ENCODE results near the gene MPHOSPH9.

Gene MPHOSPH9, protein sequence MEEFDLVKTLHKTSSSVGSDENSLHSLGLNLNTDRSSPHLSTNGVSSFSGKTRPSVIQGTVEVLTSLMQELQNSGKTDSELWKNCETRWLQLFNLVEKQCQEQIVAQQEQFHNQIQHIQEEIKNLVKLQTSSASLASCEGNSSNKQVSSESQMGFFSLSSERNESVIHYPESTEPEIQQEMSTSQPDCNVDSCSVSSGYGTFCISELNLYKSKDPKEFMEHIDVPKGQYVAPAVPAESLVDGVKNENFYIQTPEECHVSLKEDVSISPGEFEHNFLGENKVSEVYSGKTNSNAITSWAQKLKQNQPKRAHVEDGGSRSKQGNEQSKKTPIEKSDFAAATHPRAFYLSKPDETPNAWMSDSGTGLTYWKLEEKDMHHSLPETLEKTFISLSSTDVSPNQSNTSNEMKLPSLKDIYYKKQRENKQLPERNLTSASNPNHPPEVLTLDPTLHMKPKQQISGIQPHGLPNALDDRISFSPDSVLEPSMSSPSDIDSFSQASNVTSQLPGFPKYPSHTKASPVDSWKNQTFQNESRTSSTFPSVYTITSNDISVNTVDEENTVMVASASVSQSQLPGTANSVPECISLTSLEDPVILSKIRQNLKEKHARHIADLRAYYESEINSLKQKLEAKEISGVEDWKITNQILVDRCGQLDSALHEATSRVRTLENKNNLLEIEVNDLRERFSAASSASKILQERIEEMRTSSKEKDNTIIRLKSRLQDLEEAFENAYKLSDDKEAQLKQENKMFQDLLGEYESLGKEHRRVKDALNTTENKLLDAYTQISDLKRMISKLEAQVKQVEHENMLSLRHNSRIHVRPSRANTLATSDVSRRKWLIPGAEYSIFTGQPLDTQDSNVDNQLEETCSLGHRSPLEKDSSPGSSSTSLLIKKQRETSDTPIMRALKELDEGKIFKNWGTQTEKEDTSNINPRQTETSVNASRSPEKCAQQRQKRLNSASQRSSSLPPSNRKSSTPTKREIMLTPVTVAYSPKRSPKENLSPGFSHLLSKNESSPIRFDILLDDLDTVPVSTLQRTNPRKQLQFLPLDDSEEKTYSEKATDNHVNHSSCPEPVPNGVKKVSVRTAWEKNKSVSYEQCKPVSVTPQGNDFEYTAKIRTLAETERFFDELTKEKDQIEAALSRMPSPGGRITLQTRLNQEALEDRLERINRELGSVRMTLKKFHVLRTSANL

DNA sequence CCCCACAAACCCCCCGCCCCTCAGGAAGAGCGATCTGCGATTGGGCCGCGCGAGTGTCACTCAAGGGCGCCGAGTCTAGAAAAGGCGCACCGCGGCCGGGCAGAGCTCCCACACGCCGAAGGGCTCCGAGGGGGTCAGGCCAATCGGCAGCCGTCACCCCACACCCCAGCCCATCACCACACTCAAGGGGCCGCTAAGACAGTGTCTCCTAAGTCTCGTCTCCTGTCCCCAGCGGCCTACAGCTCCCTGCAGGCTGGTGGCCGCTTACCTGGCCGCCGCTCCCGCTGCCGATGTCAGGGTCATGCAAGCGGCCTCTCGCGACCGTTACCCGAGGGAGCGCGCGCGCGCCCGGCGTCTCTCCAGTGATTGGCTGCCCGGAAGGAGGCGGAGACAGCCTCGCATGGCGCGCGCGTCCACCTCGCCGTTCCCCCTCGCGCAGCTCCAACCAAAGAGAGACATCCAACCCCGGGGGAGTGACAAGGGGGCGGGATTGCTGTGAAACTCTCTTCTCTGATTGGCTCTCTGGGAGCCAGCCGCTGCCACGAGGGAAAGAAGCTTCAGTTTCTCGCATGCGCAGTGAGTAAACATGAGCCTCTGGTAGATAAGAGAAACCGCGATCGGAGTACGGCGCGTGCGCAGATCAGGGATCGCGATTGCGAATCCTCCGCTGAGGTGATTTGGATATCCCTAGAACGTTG, at the start of gene MPHOSPH9, which contains the start of gene MTRFR:
Gene MPHOSPH9 (minus strand): TSS at position 335 of the 698 bp plus-strand sequence. CDS start 2,777 bp downstream, outside the sequence.
Gene MTRFR (plus strand): TSS at position 630 of the 698 bp plus-strand sequence. CDS start 20,239 bp downstream, outside the sequence.
- DNase-seq (ENCODE audit: low read depth) = peak; percentile 96

DNA sequence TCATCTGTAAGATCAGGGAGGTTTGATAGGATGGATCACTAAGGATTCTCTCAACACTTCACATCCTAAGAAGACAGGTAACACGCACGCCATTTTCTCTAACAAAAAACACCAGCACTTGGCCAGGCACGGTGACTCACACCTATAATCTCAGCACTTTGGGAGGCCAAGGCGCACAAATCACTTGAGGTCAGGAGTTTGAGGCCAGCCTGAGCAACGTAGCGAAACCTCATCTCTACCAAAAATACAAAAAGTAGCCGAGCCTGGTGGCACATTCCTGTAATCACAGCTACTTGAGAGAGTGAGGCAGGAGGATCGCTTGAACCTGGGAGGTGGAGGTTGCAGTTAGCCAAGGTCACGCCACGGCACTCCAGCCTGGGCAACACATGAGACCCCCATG, 49.2 kb upstream of the MPHOSPH9 start:
- no peak for DNase-seq (ENCODE audit: low read depth)

DNA sequence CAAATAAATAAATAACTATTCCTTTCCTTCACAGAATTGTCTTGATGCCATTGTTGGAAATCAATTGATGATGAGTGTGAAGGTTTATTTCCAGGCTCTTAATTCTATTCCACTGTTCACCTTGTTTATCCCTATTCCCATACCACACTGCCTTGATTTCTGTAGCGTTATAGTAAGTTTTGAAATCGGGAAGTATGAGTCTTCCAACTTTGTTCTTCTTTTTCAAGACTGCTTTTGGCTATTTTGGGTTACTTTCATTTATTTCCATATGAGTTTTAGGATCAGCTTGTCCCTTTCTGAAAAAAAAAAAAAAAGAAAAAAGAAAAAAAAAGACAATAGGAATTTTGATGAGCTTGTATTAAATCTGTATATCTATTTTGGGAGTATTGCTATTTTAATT, 48.0 kb upstream of the MPHOSPH9 start:
- no peak for DNase-seq (ENCODE audit: low read depth)

DNA sequence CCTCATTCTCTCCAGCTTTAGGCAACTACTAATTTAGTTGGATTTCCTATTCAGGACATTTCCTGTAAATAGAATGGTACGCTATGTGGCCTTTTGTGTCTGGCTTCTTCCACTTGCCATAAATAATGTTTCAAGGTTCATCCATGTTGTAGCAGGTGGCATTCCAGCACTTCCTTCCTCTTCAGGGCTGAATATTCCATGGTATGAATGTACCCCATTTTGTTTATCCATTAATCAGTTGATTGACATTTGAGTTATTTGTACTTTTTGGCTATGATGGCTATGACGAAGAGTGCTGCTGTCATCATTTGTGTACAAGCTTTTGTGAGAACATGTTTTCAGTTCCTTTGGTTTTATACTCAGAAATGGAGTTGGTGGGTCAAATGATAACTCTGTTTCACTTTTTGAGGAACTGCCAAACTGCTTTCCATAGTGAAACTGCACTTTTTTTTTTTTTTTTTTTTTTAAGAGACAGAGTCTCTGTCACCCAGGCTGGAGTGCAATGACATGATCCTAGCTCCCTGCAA, 45.2 kb upstream of the MPHOSPH9 start:
- DNase-seq (ENCODE audit: low read depth) = no peak

DNA sequence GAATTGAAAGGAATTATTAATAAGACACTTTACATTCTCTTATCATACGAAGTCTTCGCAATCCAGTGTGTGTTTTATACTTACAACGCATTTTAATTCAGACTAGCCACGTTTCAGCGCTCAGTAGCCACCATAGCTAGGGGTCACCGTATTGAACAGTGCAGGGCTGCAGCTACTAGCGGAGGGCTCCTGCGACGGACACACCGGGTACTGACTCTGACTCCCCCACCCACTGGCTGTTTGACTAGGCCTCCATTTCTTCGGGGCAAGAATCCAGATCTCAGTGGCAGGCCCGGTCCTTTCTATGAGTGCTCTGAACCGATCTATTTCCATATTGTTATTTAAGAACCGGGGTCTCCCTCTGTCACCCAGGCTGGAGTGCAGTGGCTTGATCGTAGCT, 40.2 kb upstream of the MPHOSPH9 start:
- DNase-seq (ENCODE audit: low read depth) = no peak

DNA sequence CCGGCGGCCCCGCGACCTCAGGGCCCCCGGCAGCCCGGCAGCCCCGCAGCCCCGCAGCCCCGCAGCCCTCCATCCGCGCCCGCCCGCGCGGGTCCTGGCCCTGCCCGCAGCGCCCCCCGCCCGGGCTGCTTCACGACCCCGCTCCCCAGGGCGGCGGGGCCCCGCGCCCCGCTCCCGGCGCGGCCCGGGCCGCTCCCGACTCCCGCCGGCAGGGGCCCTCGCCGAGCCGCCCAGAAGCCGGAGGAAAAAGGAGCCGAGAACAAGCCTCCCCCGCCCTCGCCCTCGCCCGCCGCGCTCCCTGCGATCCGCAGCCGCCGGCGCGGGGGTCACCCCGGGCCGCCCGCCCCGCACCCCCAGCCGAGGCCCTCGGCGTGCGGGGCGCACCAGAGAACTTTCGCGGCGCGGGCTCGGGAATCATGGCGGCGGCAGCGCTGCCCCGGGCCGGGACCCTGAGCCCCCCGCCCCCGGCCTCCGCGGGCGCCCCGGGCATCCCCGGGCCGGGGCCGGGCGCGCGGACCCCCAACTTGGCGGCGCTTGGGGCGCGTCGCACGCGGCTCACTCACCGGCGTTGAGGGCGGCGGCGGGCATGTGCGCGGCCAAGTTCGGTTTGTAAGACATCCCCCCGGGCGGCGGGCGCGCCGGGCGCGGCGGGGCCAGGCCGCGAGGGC, 38.2 kb upstream of the MPHOSPH9 start:
- DNase-seq (ENCODE audit: low read depth) = peak; percentile 65

DNA sequence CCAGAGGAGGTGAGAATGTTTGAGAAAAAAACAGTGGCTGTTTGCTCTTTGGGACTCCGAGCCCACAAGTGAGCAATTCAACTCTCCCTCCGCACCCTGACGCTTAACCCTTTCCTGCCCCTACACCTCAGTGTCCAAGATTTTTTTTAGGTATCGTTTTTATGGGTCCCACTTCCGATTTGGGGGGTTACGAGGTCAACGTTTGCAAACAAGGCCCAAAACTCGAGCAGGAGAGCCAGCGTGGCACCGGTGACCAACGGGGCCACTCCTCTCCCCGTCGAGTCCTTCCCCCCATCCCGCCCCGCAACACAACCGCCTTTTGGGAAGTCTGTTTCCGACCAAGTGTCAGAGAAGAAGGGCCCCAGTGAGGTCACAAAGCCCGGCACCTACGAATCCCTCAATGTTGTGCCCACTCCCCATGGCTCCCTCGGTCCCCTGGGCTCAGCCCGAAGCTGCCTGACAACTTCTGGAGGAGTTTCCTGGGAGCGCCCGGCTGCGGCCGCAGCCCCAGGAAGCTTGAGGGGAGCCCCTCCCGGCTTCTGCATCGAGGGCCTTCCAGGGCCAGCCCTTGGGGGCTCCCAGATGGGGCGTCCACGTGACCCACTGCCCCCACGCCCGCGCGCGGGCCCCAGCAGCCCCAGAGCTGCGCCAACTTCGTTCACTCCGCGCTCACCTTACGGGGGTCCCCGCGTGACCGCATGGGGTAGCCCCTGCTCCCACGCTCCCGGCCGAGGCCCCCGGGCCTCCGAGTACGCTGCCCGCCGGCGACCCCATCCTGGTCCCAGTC, 37.5 kb upstream of the MPHOSPH9 start:
- DNase-seq (ENCODE audit: low read depth) = no peak

DNA sequence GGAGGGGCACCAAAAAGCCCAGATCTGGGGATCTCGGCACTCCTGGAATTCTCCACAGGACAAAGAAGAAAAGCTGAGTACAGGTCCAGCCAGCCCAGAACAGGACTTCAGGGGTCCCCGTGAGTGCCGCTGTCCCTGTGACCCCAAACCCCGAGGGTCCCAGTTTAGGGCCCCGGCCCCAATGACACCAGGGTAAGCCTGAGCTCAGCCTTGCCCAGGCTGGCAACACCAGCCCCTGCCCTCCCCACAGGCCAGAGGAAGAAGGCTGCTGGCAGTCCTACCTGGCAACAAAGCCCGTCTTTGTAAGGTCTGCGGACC, 36.9 kb upstream of the MPHOSPH9 start:
- DNase-seq (ENCODE audit: low read depth) = no peak

DNA sequence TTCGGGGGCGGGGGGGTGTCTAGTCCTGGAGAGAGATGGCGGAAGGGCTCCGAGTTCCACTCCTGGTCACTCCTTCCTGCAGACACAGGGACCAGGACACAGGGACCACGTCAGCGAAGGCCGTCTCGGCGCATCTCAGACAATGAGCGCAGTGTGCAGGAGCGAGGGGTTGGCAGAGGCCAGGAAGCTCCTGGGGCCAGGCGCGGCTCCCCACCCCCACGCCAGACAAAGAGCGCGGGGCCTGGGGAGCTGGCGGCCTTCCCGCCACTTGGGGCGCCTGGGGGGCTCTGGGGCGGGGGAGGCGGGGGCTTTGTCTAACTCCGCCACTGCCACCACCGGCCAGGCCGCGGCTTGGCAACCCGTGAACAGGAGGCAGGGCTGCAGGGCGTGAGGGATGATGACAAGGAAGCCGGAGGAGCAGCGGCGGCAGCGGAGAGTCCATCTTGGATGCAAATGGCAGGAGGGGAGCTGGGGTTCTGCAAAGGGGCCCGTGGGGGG, 36.5 kb upstream of the MPHOSPH9 start:
- DNase-seq (ENCODE audit: low read depth) = no peak

DNA sequence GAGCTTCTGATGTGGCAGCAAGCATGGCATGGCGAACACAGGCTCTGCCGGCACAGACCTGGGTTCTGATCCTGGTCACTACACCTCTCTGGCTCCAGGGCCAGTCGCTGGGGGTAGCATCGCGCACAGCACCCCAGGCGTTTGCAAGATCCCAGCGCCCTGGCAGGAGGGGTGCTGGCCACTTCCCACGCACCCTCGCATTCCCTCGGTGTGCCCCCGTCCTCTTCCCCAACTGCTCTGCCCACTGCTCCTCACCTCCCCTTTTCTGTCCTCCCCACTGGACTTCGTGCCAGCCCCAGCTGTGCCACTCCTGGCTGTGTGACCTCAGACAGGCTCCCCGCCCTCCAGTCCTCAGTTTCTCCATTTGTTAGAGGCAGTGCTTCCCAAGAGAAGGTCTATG, 35.9 kb upstream of the MPHOSPH9 start:
- DNase-seq (ENCODE audit: low read depth) = no peak

DNA sequence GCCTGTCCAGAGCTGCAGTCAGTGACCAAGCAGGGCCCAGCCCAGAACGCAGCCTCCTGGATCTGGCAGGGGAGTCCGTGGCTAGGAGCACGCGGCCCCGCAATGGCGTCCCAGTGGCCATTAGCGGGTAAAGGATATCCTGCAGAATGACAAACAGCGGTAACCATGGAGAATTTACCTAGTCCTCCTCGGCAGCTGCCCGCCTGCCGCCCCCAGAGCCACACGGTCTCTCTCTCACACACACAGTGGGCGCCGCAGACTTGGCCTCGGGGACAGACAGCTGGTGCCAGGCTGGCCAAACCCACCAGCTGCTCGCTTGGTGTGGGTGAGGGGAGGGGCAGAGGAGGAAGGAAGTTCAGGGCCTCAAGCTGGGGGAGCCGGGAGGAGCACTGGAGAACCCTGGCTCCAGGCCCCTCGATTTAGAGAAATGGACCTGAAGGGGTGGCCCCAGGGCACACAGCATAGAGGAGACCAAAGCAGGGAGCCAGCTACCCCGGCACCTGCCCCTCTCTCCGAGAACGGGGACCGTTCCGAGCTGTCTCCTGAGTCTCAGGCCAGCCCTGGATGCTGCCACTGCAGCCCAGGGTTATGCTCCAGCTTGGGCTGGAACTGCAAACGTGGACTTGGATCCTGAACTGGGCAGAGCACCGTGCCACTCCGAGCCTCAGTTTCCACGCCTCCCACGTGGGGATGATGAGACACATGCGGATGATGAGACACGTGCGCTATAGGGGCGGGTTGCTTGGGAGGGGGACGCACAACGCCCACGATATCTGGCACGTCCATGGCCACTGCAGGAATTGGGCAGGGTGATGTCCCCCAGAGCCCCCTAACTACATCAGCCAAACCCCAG, 35.3 kb upstream of the MPHOSPH9 start:
- no peak for DNase-seq (ENCODE audit: low read depth)

DNA sequence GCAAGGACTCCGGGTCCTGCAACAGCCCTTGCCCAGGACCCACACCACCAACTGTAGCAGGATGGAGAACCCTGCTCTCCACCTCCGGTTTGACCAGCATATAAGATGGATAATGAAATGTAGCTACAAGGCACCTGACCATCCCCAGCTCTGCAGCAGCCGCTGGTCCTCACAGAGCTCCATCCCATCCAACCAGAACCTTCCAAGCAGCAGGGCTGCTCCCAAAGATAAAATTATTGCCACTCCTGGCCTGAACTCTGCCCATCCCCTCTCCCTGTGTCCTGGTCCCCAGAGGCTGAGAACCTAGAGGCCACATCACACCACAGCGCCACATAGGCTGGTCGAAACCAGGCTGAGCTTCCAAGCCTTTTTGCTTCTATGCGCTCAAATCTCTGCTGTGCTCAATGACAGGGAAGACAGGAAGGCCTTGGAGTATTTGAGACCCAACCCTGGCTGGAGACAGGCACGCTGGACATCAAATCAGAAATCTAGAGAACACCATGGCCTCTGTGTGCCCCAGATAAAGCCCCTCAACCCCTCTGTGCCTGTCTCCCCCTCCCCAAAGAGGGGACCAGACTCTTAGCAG, 34.5 kb upstream of the MPHOSPH9 start:
- no peak for DNase-seq (ENCODE audit: low read depth)

DNA sequence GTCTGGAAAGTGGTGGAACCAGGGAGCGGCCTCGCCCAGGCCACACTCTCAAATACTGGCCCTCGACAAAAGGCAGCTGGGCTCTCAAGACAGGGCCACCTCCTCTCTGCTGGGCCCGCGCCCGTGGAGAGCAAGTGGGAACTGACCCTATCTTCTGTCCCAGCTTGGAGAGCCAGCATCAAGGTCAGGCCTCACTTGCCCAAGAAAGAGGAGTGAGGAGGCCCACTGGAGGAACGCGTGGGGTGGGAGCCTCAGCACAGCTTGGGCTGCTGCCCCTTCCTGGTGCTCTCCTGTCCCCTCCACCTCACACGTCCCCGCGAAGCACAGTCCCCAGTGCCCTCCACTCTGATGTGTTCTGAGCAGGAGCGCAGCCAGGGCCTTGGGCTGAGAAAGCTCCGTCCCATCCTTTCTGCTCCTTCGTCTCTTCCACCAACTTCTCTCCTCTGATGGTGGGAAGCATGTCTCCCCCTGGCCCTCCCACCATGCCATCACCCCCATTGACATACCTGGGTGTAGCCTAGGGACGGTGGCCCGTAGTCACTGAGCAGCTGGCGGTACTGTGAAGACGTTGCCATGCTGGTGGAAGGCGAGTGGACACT, 33.8 kb upstream of the MPHOSPH9 start:
- no peak for DNase-seq (ENCODE audit: low read depth)

DNA sequence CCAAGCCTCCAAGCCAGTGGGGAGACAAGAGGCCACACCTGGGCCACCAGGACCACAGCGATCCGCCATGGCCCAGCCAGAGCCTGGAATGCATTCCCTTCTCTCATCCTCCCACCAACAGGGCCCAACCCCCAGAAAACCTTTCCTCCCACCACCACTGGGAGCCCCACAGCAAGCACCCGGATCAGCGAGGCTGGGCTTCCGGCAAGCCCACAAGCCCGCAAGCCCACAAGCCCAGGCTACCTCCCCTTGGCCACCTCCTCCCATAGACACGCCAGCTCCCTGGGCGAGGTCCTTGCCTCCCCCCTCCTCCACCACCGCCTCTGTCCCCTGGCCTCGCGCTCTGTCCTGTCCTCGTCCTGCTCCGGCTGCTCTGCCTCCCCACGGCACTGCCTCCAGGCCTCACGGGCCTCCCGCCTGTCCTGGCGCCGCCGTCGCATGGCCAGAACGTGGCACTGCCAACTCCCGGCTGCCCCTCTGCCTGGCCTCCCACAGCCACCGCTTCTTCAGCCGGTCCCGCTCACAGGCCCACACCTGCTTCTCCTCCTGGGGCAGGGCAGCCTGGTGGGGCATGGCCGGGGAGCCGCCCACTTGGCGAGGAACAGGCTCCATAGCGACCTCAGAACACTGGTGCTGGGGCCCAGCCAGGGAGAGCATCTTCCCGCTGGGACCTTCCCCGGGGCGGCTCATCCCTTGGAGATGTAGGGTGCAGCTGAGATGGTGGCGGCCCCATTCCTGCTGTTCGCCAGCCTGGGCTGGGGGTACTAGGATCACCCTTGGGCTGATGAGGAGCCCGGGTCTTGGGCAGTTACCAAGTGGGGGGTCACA, 33.1 kb upstream of the MPHOSPH9 start:
- no peak for DNase-seq (ENCODE audit: low read depth)

DNA sequence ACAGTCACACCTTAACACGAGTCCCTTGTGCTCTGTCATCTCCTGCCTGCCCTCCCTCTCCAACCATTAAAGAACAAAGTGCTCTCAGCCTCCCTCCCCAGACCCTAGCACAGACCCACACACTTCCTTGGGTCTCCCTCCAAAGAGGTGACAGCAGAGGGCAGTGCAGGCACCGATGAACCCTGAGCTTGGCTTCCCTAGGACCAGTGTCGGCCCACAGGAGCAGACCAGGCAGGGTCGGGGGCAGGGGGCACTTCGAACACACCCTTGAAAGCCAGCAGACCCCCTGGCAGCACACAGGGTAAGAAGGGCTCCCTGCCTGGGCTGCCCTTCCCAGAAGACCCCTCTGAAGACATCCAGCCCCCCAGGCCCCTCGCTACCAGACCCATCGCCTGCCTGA, 31.7 kb upstream of the MPHOSPH9 start:
- DNase-seq (ENCODE audit: low read depth) = no peak

DNA sequence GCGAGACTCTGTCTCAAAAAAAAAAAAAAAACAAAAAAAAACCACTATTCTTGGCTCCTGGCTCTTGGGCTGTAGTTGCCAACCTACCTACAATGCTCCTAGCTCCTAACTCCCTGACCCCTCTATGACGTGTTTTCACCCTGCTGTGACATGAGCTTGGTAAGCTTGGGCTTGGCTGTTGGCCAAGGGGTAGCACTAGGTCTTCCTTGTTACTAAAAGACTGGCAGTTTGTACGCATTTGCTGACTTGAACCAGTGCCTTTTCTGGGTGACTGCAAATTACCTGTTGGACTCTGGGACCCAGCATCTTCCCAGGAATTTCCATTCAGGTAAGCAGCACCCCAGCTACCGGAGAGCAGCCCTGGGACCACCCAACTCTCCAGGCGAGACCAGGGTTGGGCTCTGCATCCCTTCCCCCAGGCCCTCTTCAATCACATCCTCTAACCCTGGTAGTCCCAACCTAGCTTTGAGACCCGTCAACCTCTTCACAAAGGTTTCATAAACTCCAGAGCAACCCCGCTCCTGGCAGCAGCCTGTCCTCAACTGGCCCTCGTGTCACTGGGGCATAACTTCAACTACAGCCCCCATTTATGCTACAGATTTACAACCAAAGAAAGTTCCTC, 30.4 kb upstream of the MPHOSPH9 start:
- DNase-seq (ENCODE audit: low read depth) = no peak

DNA sequence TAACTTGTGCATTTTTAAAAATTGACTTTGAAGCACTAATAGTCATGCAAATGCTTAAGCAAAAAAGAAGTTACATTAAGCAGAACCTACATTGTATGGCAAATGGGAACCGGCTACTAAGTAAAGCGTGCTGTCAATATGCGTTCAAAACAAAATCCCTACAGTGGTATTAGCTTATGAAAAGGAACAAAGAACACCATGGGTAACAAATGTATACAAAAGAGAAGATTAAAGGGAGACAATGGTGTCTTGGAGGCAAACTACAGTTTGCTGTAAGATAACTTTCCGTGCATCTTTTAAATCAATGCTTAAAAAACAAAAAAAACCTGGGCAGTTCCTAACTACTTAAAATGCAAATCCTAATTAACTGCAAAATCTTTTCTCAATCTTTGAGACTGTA, 28.3 kb upstream of the MPHOSPH9 start:
- no peak for DNase-seq (ENCODE audit: low read depth)
